Stimulated activated CD8-positive, alpha-beta memory T cell treated with anti-CD3 and anti-CD28 coated beads, Interleukin-4, amount 100 ng/mL, for 48 hours (primary cell): Measurements from ENCODE around the gene SLC6A17.
A peak's percentile ranks its signal among the peaks of the same experiment; 100 is the strongest.

Experiments
- DNase-seq: peaks from one replicate; pipeline ENCODE4 v3.0.0-alpha.2; 2020

Gene SLC6A17

GRCh38 chr1:110135666-110136065, 14.6 kb upstream of the SLC6A17 start:
- DNase-seq: no peak

- DNase-seq: peak; percentile 34
These were observed 13.4 kb upstream of the SLC6A17 start for GRCh38 chr1:110136911-110137310.

GRCh38 chr1:110138956-110139355, 11.3 kb upstream of the SLC6A17 start:
- DNase-seq: no peak

- no peak for DNase-seq
These were observed 5.9 kb upstream of the SLC6A17 start for GRCh38 chr1:110144366-110144765.

- DNase-seq: no peak
These were observed 1.3 kb upstream of the SLC6A17 start for GRCh38 chr1:110148961-110149360.

- DNase-seq: no peak
These were observed 928 bp downstream of the SLC6A17 start for GRCh38 chr1:110151175-110151669.

GRCh38 chr1:110152133-110152785, 2.0 kb downstream of the SLC6A17 start:
- DNase-seq: no peak

- DNase-seq: no peak
These were observed 3.2 kb downstream of the SLC6A17 start for GRCh38 chr1:110153407-110153950.

GRCh38 chr1:110155878-110156522, 5.7 kb downstream of the SLC6A17 start:
- DNase-seq: peak; percentile 74

GRCh38 chr1:110158261-110158660, 8.0 kb downstream of the SLC6A17 start:
- no peak for DNase-seq

GRCh38 chr1:110159168-110159567, 8.9 kb downstream of the SLC6A17 start:
- DNase-seq: no peak

- DNase-seq: no peak
These were observed 10.3 kb downstream of the SLC6A17 start for GRCh38 chr1:110160538-110161100.

GRCh38 chr1:110161165-110161564, 10.9 kb downstream of the SLC6A17 start:
- DNase-seq: no peak

GRCh38 chr1:110161849-110162248, 11.6 kb downstream of the SLC6A17 start:
- no peak for DNase-seq

GRCh38 chr1:110163591-110163990, 13.3 kb downstream of the SLC6A17 start:
- DNase-seq: no peak

GRCh38 chr1:110164725-110165350, 14.5 kb downstream of the SLC6A17 start:
- DNase-seq: no peak

- no peak for DNase-seq
These were observed 15.5 kb downstream of the SLC6A17 start for GRCh38 chr1:110165761-110166231.

GRCh38 chr1:110166861-110167260, 16.6 kb downstream of the SLC6A17 start:
- DNase-seq: no peak

- DNase-seq: no peak
These were observed 20.8 kb downstream of the SLC6A17 start for GRCh38 chr1:110170766-110171733.

- no peak for DNase-seq
These were observed 21.7 kb downstream of the SLC6A17 start for GRCh38 chr1:110172001-110172400.

GRCh38 chr1:110173466-110174105, 23.3 kb downstream of the SLC6A17 start:
- no peak for DNase-seq

GRCh38 chr1:110174961-110175360, 24.7 kb downstream of the SLC6A17 start:
- no peak for DNase-seq
